IPS-NIHi11 (cell line): ENCODE measurements around the gene LASP1.

Experiments used
- DNase-seq: peaks from one replicate; pipeline ENCODE4 v3.0.0; 2012; ENCODE audit warnings: mixed read lengths, low spot score

LASP1 gene

DNA sequence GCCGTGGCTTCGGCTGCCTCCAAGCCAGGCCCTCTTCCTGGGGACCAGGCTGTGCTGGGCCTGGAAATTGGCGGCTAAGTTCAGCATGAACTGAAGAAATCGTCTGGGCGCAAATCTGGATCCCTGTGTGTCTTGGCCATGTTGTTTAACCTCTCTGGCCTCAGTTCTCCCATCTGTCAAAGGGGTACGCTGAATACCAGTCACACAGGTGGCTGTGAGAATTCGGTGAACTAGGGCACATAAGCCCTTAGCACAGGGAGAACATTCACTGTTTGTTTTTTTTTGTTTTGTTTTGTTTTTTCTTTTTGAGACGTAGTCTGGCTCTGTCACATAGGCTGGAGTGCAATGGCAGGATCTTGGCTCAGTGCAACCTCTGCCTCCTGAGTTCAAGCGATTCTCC, 19.0 kb downstream of the LASP1 start:
- no peak for DNase-seq

DNA sequence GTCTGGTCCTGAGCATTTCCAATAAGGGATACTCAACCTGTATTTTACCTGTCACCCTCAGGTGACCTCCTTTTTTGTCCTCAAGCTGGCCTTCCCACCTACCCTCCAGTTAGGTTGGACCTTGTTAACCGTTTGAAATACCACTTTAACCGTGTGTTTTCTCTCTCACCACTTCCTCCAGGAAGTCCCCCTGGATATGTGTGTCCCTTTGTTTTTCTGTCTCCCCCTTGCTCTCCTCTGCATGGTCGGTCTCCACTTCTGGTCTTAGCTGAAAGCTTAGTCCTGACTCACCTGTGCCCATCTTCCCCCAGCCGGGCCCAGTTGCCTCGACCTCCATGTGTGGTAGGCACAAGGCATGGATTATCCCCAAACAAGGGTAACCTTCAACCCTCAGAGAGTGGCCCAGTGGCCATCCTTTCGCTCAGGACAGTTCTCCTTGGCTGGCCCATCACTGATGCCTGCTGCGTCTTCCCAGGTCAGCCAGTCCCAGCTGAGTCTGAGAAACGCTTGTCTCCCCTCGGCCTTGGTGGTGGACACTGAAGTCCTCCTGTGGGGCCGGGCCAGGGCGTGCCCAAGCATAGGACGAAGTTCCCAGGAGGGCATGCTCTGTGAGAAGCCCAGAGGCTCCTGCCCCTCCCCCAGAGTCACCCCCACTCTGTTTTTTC, 20.0 kb downstream of the LASP1 start:
- no peak for DNase-seq

DNA sequence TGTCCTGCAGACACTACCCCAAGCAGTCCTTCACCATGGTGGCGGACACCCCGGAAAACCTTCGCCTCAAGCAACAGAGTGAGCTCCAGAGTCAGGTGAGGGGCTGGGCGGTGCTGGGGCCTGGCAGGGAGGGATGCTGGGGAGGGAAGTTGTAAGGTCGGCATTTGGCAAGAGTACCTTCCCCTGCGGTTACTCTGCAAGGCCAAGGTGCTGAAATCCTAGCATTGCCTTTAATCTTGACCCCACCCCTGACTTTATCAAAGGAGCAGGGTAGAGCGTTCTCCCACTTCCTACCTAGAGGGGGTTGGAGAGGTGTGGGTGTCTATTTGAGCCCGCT, 20.5 kb downstream of the LASP1 start:
- no peak for DNase-seq

DNA sequence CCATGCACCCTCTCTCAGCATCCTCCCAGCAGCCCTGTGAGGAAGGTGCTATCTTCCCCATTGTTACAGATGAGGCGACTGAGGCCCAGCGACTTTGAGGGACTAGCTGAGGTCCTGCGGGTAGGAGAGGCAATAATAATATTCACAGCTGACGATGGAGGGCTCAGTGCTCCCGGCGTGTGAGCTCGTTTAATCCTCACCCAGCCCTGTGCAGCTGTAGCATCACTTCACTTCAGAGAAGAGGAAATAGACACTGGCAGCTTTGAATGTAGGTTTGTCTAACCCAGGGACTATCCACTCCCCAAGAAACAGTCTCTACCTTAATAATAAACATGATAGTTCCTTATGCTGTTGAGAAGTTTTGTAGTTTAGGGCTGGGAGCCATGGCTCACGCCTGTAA, 21.6 kb downstream of the LASP1 start:
- DNase-seq = no peak

DNA sequence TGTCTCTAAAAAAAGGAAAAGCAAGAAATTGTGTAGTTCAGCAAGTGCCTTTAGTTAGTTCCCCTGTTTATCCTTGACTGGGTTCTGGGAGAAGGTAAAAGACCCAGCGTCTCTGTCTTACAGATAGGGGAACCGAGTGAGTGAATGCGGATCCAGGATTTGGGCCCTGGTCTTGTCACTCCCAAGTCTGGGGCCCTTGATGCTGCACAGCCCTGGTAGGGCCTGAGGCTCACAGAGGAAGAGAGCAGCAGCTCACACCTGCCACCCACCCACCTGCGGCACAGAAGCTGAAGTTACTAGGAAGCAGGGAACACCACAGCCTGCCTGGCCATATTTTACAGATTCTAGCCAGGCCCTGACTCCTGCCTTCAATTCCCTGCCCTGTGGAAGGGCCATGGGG, 22.2 kb downstream of the LASP1 start:
- DNase-seq = no peak

DNA sequence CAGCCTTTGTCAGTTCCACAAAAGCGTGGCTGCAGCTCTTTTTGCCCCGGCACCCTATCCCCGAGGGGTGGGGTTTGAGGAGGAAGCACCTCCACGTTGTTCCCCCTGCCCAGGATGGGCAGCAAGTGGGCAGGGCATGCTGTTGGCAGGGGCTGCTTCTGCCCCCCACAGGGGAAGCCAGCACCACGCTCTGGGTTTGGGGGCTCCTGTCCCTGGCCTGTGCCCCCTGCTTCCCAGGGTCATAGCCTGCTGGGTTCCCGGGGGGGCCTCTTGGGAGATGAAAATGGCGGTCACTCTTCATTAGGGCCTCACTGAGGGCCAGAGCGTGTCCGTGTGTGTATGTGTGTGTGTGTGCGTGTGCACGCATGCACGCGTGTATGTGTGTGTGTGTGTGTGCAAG, 22.8 kb downstream of the LASP1 start:
- DNase-seq = no peak

DNA sequence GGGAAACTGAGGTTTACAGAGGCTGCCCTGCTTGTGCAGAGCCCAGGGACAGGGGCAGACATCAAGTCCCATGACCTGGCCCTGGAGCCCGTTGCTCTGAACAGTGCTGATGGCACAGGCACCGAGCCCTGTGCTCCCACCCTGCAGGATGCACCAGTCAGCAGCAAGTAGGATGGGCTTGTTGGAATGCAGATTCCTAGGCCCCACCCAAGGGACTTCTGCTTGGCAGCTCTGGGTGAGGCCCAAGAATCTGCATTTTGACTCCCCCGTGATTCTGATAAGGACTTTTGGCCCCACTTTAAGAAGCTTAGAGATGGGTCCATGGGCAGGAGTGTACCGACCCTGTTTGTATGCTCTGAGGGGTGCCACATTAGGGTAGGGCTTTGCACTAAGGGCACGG, 23.3 kb downstream of the LASP1 start:
- no peak for DNase-seq

DNA sequence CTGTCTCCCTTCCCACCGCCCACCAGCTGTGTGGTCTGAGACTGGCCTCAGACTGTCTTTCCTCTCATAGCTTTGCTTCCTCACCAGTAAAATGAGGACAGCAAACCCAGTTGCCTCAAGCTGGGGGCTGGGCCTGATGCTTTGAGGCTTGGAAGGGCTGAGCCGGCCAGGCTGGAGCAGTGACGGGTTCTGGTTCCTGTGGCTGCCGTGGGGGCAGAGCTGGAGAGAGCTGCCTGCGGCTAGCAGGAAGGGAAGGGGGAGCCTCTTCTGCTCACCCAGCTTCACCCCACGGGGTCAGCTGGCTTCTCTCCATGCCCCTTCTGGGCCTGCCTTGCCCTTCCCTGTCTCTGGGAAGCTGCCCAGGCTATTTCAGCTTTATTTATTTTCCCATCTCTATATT, 23.7 kb downstream of the LASP1 start:
- DNase-seq = no peak

DNA sequence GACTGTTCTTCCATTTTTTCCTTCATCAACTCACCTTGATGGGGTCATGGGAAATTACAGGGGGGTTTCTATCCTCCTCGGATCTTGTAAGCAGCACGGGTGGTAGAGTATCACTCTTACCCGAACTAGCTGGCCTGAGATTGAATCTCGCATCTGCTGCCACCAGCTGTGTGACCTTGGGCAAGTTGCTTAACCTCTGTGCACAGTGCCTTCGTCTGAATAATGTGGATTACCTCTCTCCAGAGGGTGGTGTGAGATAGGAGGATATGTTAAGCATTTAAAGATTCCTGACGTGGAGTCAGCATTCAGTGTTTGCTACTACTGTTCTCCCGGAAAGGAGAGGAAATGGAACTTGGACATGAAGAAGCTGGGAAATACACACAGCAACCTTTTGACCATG, 24.4 kb downstream of the LASP1 start:
- DNase-seq = no peak

DNA sequence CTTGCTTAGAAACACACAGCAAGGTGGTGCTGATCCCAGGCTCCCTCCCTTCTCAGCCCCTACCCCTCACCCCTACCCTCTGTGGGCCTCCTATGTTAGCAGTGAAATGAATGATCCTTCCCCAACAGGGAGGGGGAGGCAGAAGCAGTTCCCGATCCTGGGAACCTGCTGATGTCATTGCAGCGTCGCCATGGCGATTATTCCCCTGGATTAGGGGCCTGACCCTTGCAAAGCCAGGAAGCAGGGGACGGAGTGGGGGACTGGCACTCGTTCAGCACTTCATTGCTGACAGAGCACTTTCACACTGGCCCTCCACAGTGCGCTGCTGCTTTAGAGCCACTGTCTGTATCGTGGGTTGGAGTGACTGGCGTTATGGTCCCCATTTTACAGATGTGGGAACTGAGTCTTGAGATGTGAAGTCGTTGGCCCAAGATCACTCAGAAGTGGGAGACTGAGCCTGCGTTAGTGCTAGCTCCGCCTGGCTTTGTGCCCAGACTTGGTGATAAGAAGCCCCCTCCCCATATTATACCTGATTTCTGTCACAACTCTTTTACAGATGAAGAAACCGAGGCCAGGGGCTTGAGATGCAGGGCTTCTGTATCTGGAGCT, 26.6 kb downstream of the LASP1 start:
- no peak for DNase-seq

DNA sequence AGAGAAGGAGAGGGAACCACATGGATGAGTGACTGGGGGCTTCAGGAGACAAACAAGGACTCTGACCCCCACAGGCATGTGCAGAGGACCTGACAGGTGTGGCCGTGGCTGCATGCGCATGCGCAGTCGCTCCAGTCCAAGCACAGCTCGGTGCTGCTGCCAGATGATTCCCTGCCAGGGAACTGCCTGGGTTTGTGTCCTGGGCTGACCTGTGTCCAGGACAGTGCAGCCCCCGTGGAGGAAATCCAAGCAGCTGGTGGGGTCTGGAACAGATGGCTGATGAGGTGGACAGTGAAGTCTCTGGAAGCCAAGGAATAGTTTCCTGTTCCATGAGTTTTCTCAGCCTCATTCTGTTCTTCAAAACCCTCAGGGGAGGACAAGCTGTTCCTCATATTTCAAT, 27.3 kb downstream of the LASP1 start:
- no peak for DNase-seq

DNA sequence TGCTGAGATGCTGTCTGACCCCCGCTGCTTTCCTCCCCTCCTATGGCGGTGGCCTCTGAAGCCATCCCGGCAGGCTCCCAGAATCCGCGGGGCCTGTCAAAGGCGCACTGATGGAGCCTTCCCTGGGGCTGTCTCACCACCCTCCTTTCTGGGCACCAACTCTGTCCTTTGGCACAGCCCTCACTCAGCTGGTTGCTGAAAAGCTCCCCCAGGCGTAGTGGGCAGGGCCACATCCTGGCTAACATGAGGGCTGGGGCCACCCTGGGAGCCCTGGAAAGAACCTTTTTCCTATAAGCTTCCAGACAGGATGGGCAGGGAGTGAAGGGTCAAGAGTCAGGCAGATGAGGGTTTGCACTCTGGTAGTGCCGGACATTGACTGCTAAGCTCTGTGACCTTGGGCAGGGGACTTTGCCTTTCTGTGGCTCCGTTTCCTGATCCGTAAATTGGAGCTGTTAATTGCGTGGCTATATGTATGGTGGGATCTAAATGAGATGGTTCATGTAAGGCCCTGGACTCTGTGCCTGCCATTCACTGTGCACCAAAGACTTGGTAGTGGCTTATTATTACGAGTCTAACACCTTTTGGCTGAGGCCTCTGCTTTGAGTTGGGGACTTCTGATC, 27.9 kb downstream of the LASP1 start:
- DNase-seq = no peak

DNA sequence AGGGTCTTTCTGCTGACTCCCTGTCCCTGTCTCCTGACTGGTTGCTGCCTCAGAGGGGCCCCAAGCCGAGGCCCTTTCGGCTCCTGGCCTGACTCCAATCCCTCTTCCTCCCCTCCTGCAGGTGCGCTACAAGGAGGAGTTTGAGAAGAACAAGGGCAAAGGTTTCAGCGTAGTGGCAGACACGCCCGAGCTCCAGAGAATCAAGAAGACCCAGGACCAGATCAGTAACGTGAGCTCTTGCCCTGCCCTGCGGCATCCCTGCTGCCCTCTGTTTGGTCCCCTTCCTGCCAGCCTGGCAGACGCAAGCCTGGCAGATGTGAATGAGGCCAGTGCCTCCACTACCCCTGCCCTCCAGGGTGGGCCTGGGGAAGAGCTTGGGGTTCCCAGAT, 28.4 kb downstream of the LASP1 start:
- DNase-seq = no peak

DNA sequence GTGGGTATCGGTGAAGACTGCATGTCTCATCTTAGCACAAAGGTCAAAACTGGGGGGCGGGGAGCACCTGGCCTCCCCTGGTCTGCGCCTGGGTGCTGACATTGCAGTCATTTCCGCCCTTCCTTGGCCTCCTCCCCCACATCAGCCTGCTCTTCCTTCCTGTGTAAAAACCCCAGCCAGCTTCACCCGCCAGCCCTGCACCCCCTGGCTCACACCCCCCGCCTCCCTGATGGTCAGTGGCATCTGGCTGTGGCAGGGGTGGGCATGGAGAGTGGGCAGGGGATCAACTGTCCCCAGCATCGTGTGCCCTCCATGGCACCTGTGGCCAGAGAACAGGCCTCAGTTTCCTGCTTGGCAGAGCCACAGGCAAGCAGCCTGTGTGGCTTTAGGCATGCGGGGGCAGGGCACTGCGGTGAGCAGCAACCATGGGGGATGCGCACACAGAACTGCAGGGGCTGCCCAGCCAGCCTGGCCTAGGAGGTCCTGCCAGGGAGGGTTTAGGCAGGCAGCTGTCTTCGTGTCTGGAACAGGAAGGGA, 29.0 kb downstream of the LASP1 start:
- DNase-seq = no peak

DNA sequence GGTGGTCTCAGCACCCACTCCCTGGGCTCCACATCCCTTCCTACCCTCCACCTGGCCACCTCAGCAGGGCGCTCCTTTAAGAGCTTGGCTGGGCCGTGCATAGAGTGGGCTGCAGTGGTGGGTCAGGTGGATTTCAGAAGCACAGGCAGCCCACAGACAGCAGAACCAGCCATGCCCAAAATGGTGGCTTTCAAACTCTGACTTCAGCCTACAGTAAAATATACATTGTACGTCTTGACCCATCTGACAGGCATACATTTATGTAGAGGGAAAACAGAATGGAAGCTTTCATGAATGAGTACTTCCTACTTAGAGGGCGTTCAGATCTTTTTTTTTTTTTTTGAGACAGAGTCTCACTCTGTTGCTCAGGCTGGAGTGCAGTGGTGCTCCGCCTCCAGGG, 29.6 kb downstream of the LASP1 start:
- DNase-seq = no peak

DNA sequence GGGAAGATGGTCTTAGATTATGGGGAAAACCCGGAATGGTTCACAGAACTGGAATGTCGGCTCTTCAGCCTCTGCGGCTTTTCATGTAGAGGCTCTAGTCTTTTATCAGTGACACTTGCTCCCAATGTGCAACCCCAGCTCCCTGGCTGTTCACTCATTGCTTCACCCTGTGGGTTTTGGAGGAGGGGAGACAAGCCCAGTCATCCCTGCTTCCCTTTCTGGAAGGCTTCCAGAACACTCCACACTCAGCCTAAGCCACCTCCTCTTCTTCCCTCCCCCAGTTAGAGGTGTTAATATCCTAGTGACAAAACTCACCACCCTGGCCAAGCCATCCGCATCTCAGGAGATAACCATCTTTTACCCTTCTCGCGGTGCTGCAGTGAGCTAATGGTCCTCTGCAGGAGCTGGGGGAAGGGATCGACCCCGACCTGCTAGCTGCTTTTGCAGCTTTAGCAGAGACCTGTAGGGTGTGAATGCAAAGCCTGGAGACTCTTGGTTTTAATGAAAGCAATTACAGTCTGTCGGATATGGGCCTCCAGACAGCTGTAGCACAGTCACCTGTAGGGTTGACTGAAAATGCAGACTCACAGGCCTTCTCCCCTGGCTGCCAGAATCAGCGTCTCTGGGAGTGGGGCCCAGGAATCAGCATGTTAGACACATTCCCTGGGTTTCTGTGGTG, 31.3 kb downstream of the LASP1 start:
- DNase-seq = no peak

DNA sequence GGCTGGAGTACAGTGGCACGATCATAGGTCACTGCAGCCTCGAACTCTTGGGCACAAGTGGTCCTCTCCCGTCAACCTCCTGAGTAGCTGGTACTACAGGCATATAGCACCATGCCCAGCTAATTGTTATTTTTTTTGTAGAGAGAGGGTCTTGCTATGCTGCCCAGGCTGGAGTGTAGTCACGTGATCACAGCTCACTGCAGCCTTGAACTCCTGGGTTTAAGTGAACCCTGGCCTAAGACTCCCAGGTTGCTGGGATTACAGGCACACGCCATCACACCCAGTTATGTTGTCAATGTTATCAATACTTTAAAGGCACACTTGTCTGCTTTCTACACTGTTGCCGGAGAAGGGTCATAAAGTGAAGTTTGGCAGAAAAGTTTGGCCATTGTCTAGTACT, 33.5 kb downstream of the LASP1 start:
- DNase-seq = no peak

DNA sequence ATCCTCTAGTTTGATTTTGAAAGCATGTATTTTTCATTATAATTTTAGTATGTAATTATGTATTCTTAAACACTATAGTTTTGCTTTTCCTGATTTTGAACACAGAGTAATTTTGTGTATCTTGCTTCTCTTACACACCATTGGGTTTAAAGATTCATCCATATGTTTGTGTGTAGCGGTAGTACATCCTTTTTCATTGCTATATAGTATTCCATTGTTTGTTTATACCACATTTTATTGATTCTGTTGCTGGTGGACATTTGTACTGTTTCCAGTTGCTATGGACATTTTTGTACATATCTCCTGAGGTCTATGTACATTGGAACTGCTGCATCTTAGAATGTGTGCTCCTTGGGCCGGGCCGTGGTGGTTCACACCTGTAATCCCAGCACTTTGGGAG, 35.0 kb downstream of the LASP1 start:
- DNase-seq = no peak

DNA sequence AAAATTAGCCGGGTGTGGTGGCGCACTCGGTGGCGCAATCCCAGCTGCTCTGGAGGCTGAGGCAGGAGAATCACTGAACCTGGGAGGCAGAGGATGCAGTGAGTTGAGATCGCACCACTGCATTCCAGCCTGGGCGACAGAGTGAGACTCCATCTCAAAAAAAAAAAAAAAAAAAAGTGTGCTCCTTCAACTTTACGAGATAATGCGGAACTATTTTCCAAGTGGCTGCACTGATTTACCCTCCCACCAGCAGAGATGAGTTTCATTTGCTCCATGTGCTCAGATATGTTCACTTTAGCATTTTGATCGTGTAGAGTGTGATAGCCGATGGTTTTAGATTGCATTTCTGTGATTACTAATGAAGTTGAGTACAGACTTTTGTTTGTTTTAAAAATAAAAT, 35.5 kb downstream of the LASP1 start:
- DNase-seq = no peak

DNA sequence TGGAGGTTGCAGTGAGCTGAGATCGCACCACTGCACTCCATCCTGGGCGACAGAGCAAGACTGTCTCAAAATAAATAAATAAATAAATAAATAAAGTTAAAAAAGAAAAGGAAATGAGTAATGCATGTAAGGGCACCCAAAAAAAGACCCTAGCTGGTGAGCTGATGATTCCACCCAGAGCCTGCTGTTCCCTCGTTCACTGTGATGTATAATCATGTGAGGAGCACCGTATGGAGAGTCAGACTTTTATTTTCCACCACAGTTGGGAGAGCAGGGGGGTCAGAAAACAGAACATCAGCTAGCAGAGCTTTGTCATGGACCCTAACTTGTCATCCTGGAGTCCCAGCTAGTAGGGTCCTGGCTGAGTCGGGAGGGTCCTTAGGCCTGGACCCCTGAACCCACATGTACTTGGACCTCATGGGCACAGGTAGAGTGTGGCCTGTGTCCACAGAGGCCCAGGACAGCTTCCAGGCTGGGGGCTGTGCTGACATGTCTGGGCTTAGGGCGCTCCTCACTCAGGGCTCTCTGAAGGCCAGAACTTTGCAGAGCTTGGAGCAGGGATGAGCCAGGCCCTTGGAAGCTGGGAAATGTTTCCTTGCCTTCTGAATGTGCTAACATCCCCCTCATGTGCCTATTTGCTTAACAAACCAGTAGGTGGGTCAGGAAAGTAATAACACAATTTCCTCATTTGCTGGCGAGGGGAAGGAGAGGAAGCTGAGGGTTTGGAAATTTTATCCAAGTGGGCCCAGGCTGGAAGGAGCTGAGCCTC, 36.8 kb downstream of the LASP1 start:
- no peak for DNase-seq

DNA sequence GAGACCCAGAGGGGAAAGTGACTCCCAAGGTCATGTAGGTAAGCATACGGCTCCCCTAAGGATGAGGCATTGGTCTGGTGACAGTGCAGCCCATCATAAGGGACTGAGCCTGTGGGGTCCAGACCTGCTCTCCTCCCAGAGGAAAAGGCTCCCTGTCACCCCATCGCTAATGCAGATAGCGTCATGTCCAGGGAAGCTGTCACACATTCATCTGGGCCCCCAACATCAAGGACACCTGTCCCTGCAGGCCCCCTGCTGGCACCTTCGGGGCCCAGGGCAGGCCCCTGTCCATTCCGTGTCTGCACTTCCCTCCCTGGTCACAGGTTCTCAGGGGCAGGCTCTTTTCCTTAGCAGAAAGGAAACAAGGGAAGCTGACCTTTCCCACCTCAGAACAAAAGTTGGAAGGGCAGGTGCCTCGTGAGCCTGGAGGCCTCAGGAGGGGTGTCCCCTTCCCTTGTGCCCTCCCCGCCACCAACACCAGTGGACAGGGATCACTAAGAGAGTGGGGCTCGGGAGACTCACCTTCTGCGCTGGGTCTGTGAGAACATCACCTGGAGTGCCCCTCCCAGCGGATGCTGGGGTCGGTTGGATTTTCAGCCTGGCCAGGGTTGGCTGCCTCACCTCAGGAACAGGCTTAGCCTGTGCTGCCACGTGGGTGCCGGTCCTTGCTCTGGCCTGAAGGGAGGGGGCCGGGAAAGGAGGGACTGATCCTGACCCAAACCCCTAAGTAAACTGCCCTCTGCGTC, 38.2 kb downstream of the LASP1 start:
- DNase-seq = no peak

DNA sequence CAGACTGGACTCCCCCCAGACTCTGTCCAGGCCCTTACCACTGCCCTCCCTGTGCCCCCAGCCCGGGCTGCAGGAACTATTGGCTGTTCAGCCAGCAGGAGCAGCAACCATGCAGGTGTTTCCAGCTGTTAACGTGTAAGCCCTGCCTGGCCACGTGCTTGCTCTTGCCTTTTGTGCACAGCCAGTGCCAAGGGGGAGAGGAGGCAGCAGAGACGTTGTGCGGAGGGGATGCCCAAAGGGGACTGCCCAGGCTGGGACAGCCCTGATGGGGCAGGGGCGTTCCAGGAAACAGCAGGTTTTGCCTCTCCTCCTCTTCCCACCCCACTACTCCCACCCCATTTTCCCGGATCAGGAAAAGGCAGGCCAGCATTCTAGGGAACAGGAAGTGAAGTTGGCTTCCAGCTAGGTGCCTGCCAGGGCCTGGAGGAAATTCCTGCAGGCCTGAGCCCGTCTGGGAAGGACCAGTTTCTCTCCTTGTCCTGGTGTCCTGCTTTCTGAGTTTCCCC, 38.9 kb downstream of the LASP1 start:
- no peak for DNase-seq
